ENCODE results near the gene CNTN4. TPM values are rescaled to one million over a fixed set of nuclear protein-coding genes. Genes with fewer than 3 reads are reported as not detected.

CNTN4 gene
- polyA plus RNA-seq, 1 experiment, result not detected

GRCh38 chr3:3102751-3103150 is 1004.1 kb downstream of the CNTN4 start:
- ChIA-PET CTCF (no interaction called here), POLR2A (no interaction called here)
- DNase-seq (ENCODE audit: low read depth), result no peak
- TF ChIP-seq CTCF (IDR thresholded peaks at IDR 0.05; ENCODE audit: insufficient read depth, low read depth, low read length), result no peak
- Histone ChIP-seq H3K36me3 (ENCODE audit: control insufficient read depth, insufficient read depth, low read length) (no peaks in the 10 kb centered on the region), H3K4me3 (ENCODE audit: low read depth, low read length) (no peak overlapping the region), H3K27me3 (ENCODE audit: control insufficient read depth, insufficient read depth, low read length) (no peaks in the 10 kb centered on the region)

GRCh38 chr3:3105246-3105645 is 1006.6 kb downstream of the CNTN4 start:
- no peak for TF ChIP-seq CTCF (IDR thresholded peaks at IDR 0.05; ENCODE audit: insufficient read depth, low read depth, low read length)
- no peaks in the 10 kb centered on the region for H3K27me3 ChIP-seq (ENCODE audit: control insufficient read depth, insufficient read depth, low read length)
- no peak overlapping the region for H3K4me3 ChIP-seq (ENCODE audit: low read depth, low read length)
- POLR2A ChIA-PET, result no interaction called here
- H3K36me3 ChIP-seq (ENCODE audit: control insufficient read depth, insufficient read depth, low read length), result no peaks in the 10 kb centered on the region
- CTCF ChIA-PET, result interaction anchor here (0.6 kb wide), 1 partner anchor 1757 kb away, joined by 3 read pairs; no protein-coding TSS in a partner anchor
- DNase-seq (ENCODE audit: low read depth), result no peak

DNA sequence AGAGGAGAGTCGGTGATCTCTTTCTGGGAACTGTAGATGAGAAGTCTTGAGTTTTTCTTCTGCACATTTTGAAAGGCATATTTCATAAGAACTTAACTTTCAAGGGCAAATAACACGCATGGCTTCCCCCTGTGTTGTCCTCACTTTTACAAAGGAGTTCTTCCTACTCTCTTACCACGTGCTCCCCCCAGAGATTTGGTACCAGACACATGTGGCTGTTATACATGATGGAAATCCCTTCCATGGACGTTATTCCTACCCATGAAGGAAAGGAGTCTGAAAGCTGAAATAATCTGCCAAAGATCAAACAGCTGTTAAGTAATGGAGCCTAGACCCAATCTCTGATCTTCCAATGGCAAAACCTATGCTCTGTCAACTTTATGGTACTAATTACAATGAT is 1007.1 kb downstream of the CNTN4 start:
- no peaks in the 10 kb centered on the region for H3K27me3 ChIP-seq (ENCODE audit: control insufficient read depth, insufficient read depth, low read length)
- ChIA-PET CTCF (no interaction called here), POLR2A (no interaction called here)
- TF ChIP-seq CTCF (IDR thresholded peaks at IDR 0.05; ENCODE audit: insufficient read depth, low read depth, low read length), result no peak
- no peaks in the 10 kb centered on the region for H3K36me3 ChIP-seq (ENCODE audit: control insufficient read depth, insufficient read depth, low read length)
- no peak overlapping the region for H3K4me3 ChIP-seq (ENCODE audit: low read depth, low read length)
- DNase-seq (ENCODE audit: low read depth), result no peak

DNA sequence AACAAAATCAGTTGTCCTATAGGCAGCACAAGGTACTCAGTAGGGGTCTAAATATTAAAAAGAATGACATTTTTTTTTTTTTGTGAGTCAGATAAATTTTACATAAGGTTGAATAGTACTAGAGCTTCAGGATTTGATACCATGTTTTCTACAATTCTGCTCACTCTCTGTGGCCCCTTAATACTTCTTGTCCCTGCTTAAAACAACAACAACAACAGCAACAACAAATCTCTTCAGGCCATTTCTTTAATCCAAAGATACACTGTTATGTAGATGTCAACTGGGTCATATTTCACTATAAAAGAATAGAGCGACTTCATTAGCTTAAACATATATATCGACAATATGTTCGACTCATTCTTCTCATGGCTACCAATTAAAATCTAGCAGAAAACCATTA is 1008.5 kb downstream of the CNTN4 start:
- ChIA-PET POLR2A (no interaction called here), CTCF (no interaction called here)
- H3K27me3 ChIP-seq (ENCODE audit: control insufficient read depth, insufficient read depth, low read length), result no peaks in the 10 kb centered on the region
- no peak for TF ChIP-seq CTCF (IDR thresholded peaks at IDR 0.05; ENCODE audit: insufficient read depth, low read depth, low read length)
- DNase-seq (ENCODE audit: low read depth), result no peak
- no peaks in the 10 kb centered on the region for H3K36me3 ChIP-seq (ENCODE audit: control insufficient read depth, insufficient read depth, low read length)
- no peak overlapping the region for H3K4me3 ChIP-seq (ENCODE audit: low read depth, low read length)

Small RNA genes lying within 50 kb of the gene (small RNA-seq; reads per million reads assigned to genes)
- gene RF00416 (ENCODE audit: insufficient read length, low read depth, low replicate concordance) (not detected), gene RN7SKP144 (ENCODE audit: insufficient read length, low read depth, low replicate concordance) (not detected)

All from BJ (cell line).